Endothelial cell of hepatic sinusoid (primary cell): ENCODE data around the gene RBCK1.

Experiments
- in situ Hi-C: cut with HindIII; loops from 2 replicates; pipeline ENCODE4 v1.10.0; 2017; ENCODE audit warnings: low sequenced_read_pairs

The RBCK1 gene

GRCh38 chr20:415820-416322, 7.8 kb downstream of the RBCK1 start:
- in situ Hi-C loops, result no loop called here

GRCh38 chr20:416950-417800, 9.1 kb downstream of the RBCK1 start:
- in situ Hi-C loops, result no loop called here

- in situ Hi-C loops, result no loop called here
These were observed 9.8 kb downstream of the RBCK1 start for GRCh38 chr20:417801-418342.

- in situ Hi-C loops, result no loop called here
These were observed 10.8 kb downstream of the RBCK1 start for GRCh38 chr20:418858-419365.

- in situ Hi-C loops, result no loop called here
These were observed 11.6 kb downstream of the RBCK1 start for GRCh38 chr20:419556-420165.

GRCh38 chr20:420166-420620, 12.1 kb downstream of the RBCK1 start:
- in situ Hi-C loops, result no loop called here

- in situ Hi-C loops, result no loop called here
These were observed 12.8 kb downstream of the RBCK1 start for GRCh38 chr20:420721-421574.

GRCh38 chr20:421685-422250, 13.7 kb downstream of the RBCK1 start:
- in situ Hi-C loops, result no loop called here

GRCh38 chr20:426566-426965, 18.5 kb downstream of the RBCK1 start:
- in situ Hi-C loops, result no loop called here

- in situ Hi-C loops, result no loop called here
These were observed 19.3 kb downstream of the RBCK1 start for GRCh38 chr20:427401-427800.

GRCh38 chr20:427849-428657, 20.0 kb downstream of the RBCK1 start:
- in situ Hi-C loops, result no loop called here

- in situ Hi-C loops, result no loop called here
These were observed 20.6 kb downstream of the RBCK1 start for GRCh38 chr20:428658-429200.

- in situ Hi-C loops, result loop anchor here (5.0 kb wide), 2 partner anchors 48 to 107 kb away; partner anchors contain the start of gene TRIB3
These were observed 22.2 kb downstream of the RBCK1 start for GRCh38 chr20:430091-430999.

GRCh38 chr20:431012-431904, 23.2 kb downstream of the RBCK1 start:
- in situ Hi-C loops, result loop anchor here (5.0 kb wide), 2 partner anchors 49 to 106 kb away; partner anchors contain the start of gene TRIB3

GRCh38 chr20:432208-432607, 24.1 kb downstream of the RBCK1 start:
- in situ Hi-C loops, result loop anchor here (5.0 kb wide), 2 partner anchors 50 to 105 kb away; partner anchors contain the start of gene TRIB3

- in situ Hi-C loops, result loop anchor here (5.0 kb wide), 2 partner anchors 50 to 105 kb away; partner anchors contain the start of gene TRIB3
These were observed 24.7 kb downstream of the RBCK1 start for GRCh38 chr20:432677-433299.
